ENCODE data around the gene LRRC56. TPM values are rescaled to one million over a fixed set of nuclear protein-coding genes. Genes with fewer than 3 reads are reported as not detected.

Gene LRRC56
- total and polyA plus RNA-seq, 11 donors = 0.07 to 0.35 (median 0.20) TPM; not detected in 2

GRCh38 chr11:553988-554340, 16.6 kb downstream of the LRRC56 start:
- Histone ChIP-seq H3K4me3 (no peak overlapping the region), H3K36me3 (no peaks in the 10 kb centered on the region), H3K9me3 (no peaks in the 10 kb centered on the region), H3K27me3 (peaks cover 27 to 80% (median 54%) of the 10 kb centered on the region in 9 donors), H3K4me1 (peaks cover 0 to 22% (median 13%) of the 10 kb centered on the region in 12 donors), H3K27ac (no peak overlapping the region)
- TF ChIP-seq CTCF (IDR thresholded peaks at IDR 0.05) = no peak
- WGBS, 4 donors = 49 to 78% (median 54%) methylated on average over 7 to 11 of the region's 11 CpGs
- ATAC-seq (no peak), DNase-seq (no peak)
- intact Hi-C loops (cut with DNase I) = loop anchor here in 3 of 10 donors (2.0 to 5.0 kb wide), 3 partner anchors 75 to 173 kb away; no protein-coding TSS in a partner anchor

- intact Hi-C loops (cut with DNase I) = loop anchor here in 9 of 10 donors (1.0 to 5.0 kb wide), 7 partner anchors 73 to 173 kb away; partner anchors contain the start of gene SCT (in 1 of the 9)
- peak in 3 of 5 donors; percentile 49 to 59 (median 55) for DNase-seq
- Histone ChIP-seq H3K9me3 (no peaks in the 10 kb centered on the region), H3K4me1 (peaks cover 0 to 22% (median 13%) of the 10 kb centered on the region in 12 donors), H3K27me3 (peaks cover 27 to 87% (median 58%) of the 10 kb centered on the region in 9 donors), H3K27ac (no peak overlapping the region), H3K4me3 (peak overlapping the region in 9 of 12 donors; percentile 10 to 50 (median 25)), H3K36me3 (no peaks in the 10 kb centered on the region)
- peak in 3 of 4 donors; percentile 29 to 69 (median 56) for ATAC-seq
- 0 to 13% (median 9%) methylated on average over 1 to 57 of the region's 60 CpGs for WGBS, 4 donors
- TF ChIP-seq POLR2A (IDR thresholded peaks at IDR 0.05) (no peak), CTCF (IDR thresholded peaks at IDR 0.05) (peak; percentile 38 to 66 (median 54))
These were observed 17.3 kb downstream of the LRRC56 start for GRCh38 chr11:554428-555226.

- intact Hi-C loops (cut with DNase I) = loop anchor here in 8 of 10 donors (1.0 to 5.0 kb wide), 7 partner anchors 72 to 172 kb away; partner anchors contain the start of gene SCT (in 1 of the 8)
- ATAC-seq (no peak), DNase-seq (peak in 1 of 5 donors; percentile 20)
- TF ChIP-seq POLR2A (IDR thresholded peaks at IDR 0.05) (no peak), CTCF (IDR thresholded peaks at IDR 0.05) (peak in 3 of 12 donors; percentile 2 to 14 (median 6))
- WGBS, 4 donors = 1 to 2% (median 2%) methylated on average over 14 to 57 of the region's 57 CpGs
- Histone ChIP-seq H3K9me3 (no peaks in the 10 kb centered on the region), H3K4me1 (peaks cover 0 to 28% (median 14%) of the 10 kb centered on the region in 12 donors), H3K4me3 (peak overlapping the region in 6 of 12 donors; percentile 6 to 50 (median 24)), H3K36me3 (no peaks in the 10 kb centered on the region), H3K27me3 (peaks cover 27 to 84% (median 58%) of the 10 kb centered on the region in 9 donors), H3K27ac (no peak overlapping the region)
These were observed 18.0 kb downstream of the LRRC56 start for GRCh38 chr11:555227-555779.

Measured in heart left ventricle (tissue), 16 donors.